Activated CD4-positive, alpha-beta memory T cell treated with anti-CD3 and anti-CD28 coated beads for 36 hours (primary cell): ENCODE measurements around the gene PRPF31. TPM values are rescaled to one million over a fixed set of nuclear protein-coding genes. Genes with fewer than 3 reads are reported as not detected.

Source experiments
- CTCF ChIA-PET: fragments of 350-600 bp; sonication (Branson Sonifier 250); formaldehyde crosslinking; loops from one replicate; lab custom pipeline; 2021; ENCODE audit warnings: antibody characterized with exemption, inconsistent platforms; lab: Charles Lee
- POLR2A ChIA-PET: fragments of 350-600 bp; sonication (Branson Sonifier 250); formaldehyde crosslinking; loops from one replicate; lab custom pipeline; 2021; ENCODE audit warnings: antibody characterized with exemption; lab: Charles Lee
- DNase-seq: peaks from one replicate; pipeline ENCODE4 v3.0.0-alpha.2; 2020
- H3K27ac Mint-ChIP-seq: one replicate; pipeline ENCODE4 v1.8.0; 2021; ENCODE audit warnings: mixed read lengths
- H3K27me3 Mint-ChIP-seq: one replicate; pipeline ENCODE4 v1.8.0; 2021; ENCODE audit warnings: mixed read lengths
- H3K36me3 Mint-ChIP-seq: one replicate; pipeline ENCODE4 v1.8.0; 2021; ENCODE audit warnings: mixed read lengths
- H3K4me1 Mint-ChIP-seq: one replicate; pipeline ENCODE4 v1.8.0; 2021; ENCODE audit warnings: low read depth, mixed read lengths
- H3K4me3 Mint-ChIP-seq: one replicate; pipeline ENCODE4 v1.8.0; 2021; ENCODE audit warnings: mild to moderate bottlenecking, mixed read lengths
- H3K9me3 Mint-ChIP-seq: one replicate; pipeline ENCODE4 v1.8.0; 2021; ENCODE audit warnings: mixed read lengths
- intact Hi-C: fragments of 100-400 bp; cut with micrococcal nuclease; formaldehyde crosslinking; loops from one replicate; pipeline ENCODE4 v1.15.1; 2023
- total RNA-seq, 2 experiments: library from RNA; stranded (reverse); gene quantifications; one replicate each; pipeline ENCODE4 v1.2.3, GENCODE V29; 2021

Gene PRPF31
- total RNA-seq, 2 experiments from 2014 or later: 74.4 to 74.6 TPM

DNA sequence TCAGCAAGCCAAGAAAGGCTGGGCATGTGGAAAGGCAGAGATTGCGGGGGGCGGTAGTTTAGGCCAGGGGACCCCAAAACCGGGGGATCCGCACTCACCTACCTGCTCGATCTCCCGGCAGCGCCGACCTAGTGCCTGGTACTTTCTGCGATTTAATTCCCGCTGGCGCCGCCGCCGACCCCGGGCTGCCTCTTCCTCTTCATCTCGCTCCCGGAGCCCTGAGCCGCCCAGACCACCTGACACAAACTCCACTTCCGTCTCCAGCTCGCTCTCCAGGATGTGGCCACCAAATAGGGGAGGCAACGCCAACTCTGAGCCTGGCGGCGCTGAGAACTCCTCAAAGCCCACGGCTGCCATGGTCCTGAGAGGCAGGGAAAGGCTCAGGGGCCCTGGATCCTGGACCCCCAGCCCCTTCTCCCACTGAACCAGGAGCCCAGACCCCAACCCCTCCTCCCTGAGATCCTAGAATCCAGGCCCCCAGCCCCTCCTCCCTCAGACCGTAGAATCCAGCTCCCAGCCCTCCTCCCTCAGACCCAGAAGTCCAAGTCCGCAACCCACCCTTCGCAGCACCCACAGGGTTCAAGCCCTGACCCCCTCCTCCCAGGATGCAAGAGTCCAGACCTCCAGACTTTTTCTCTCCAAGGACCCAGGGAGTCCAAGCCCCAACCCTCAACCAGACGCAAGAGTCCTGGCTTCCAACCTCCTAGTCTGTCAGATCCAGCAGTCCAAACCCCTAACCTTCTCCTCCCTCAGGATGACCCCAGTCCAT, 1.0 kb upstream of the PRPF31 start:
- no peaks in the 10 kb centered on the region for H3K27me3 Mint-ChIP-seq
- ChIA-PET POLR2A (interaction anchor here (0.7 to 2.6 kb wide), 9 partner anchors 9 to 248 kb away, joined by 3 to 19 read pairs (median 6); partner anchors contain the start of genes CNOT3, LENG1, MBOAT7 and MYADM), CTCF (interaction anchor here (0.6 to 1.7 kb wide), 4 partner anchors 12 to 23 kb away, joined by 3 to 5 read pairs (median 3); partner anchors contain the start of genes CNOT3, NDUFA3 and OSCAR)
- intact Hi-C loops: loop anchor here (1.0 to 10.0 kb wide), 8 partner anchors 12 to 1927 kb away; partner anchors contain the start of genes CNOT3, LENG1, LENG8 and MYADM
- H3K4me1 Mint-ChIP-seq: peaks cover 27% of the 10 kb centered on the region
- H3K4me3 Mint-ChIP-seq: peak overlapping the region; percentile 85
- H3K9me3 Mint-ChIP-seq: no peaks in the 10 kb centered on the region
- DNase-seq: peak; percentile 75
- H3K36me3 Mint-ChIP-seq: peaks cover 28% of the 10 kb centered on the region
- peak overlapping the region; percentile 96 for H3K27ac Mint-ChIP-seq

DNA sequence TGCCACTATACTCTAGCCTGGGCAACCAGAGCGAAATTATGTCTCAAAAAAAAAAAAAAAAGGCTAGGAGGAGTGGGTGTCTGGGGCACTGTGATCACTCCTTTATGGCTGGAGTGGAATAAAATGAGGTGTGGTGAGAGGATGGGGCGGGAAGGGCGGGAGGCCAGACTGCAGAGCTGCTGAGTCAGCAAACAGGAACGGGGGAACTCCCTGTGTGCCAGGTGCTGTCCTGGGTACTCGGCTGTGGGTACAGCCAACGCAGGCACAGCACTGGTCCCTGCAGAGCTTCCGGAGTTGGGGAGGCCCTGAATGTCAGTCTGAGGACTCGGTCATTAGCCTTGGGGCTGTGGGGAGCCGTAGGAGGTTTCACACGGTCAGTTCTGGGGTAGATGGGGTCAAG, 5.7 kb downstream of the PRPF31 start:
- peaks cover 20% of the 10 kb centered on the region for H3K36me3 Mint-ChIP-seq
- H3K4me1 Mint-ChIP-seq: peaks cover 11% of the 10 kb centered on the region

DNA sequence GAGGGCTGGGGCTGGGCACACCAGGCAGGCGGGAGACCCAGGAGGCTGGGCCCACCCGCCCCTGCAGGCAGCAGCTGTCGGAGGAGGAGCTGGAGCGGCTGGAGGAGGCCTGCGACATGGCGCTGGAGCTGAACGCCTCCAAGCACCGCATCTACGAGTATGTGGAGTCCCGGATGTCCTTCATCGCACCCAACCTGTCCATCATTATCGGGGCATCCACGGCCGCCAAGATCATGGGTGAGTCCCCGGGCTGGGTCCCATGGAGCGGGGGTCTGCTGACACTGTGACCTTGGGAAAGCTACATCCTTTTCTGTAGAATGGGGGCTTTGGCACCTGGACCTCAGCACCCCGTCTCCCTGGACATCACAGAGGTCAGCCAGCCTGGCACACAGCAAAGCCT, 8.1 kb downstream of the PRPF31 start:
- DNase-seq: no peak
- Mint-ChIP-seq H3K36me3 (peaks cover 28% of the 10 kb centered on the region), H3K27ac (no peak overlapping the region), H3K4me3 (no peak overlapping the region), H3K4me1 (no peaks in the 10 kb centered on the region), H3K9me3 (no peaks in the 10 kb centered on the region), H3K27me3 (no peaks in the 10 kb centered on the region)
- intact Hi-C loops: no loop called here
- CTCF ChIA-PET: no interaction called here
- POLR2A ChIA-PET: no interaction called here

More for the DNA sequence above, 5.7 kb downstream of the PRPF31 start:
- H3K27me3 Mint-ChIP-seq: no peaks in the 10 kb centered on the region
- no peak overlapping the region for H3K4me3 Mint-ChIP-seq
- no peak for DNase-seq
- CTCF ChIA-PET: no interaction called here
- intact Hi-C loops: no loop called here
- H3K27ac Mint-ChIP-seq: no peak overlapping the region
- H3K9me3 Mint-ChIP-seq: no peaks in the 10 kb centered on the region
- POLR2A ChIA-PET: no interaction called here

GRCh38 chr19:54124393-54124792, 8.8 kb downstream of the PRPF31 start:
- ChIA-PET CTCF (no interaction called here), POLR2A (no interaction called here)
- Mint-ChIP-seq H3K9me3 (no peaks in the 10 kb centered on the region), H3K36me3 (peaks cover 30% of the 10 kb centered on the region), H3K27me3 (no peaks in the 10 kb centered on the region), H3K27ac (no peak overlapping the region), H3K4me3 (no peak overlapping the region), H3K4me1 (no peaks in the 10 kb centered on the region)
- intact Hi-C loops: no loop called here
- no peak for DNase-seq

- CTCF ChIA-PET: no interaction called here
- no peaks in the 10 kb centered on the region for H3K27me3 Mint-ChIP-seq
Measured at GRCh38 chr19:54125713-54126112, 10.2 kb downstream of the PRPF31 start.

GRCh38 chr19:54127688-54128440, 12.3 kb downstream of the PRPF31 start:
- H3K27ac Mint-ChIP-seq: no peak overlapping the region
- ChIA-PET CTCF (no interaction called here), POLR2A (no interaction called here)
- no peaks in the 10 kb centered on the region for H3K9me3 Mint-ChIP-seq
- H3K4me3 Mint-ChIP-seq: no peak overlapping the region
- no peak for DNase-seq
- H3K27me3 Mint-ChIP-seq: no peaks in the 10 kb centered on the region
- intact Hi-C loops: no loop called here
- H3K4me1 Mint-ChIP-seq: no peaks in the 10 kb centered on the region
- H3K36me3 Mint-ChIP-seq: peaks cover 26% of the 10 kb centered on the region

More at GRCh38 chr19:54125713-54126112, 10.2 kb downstream of the PRPF31 start:
- intact Hi-C loops: no loop called here
- Mint-ChIP-seq H3K4me1 (no peaks in the 10 kb centered on the region), H3K4me3 (no peak overlapping the region), H3K27ac (no peak overlapping the region), H3K36me3 (peaks cover 25% of the 10 kb centered on the region), H3K9me3 (no peaks in the 10 kb centered on the region)
- no peak for DNase-seq
- POLR2A ChIA-PET: no interaction called here

GRCh38 chr19:54128441-54128725, 12.8 kb downstream of the PRPF31 start:
- peaks cover 24% of the 10 kb centered on the region for H3K36me3 Mint-ChIP-seq
- H3K27ac Mint-ChIP-seq: no peak overlapping the region
- CTCF ChIA-PET: no interaction called here
- intact Hi-C loops: no loop called here
- POLR2A ChIA-PET: no interaction called here
- no peak for DNase-seq
- no peaks in the 10 kb centered on the region for H3K27me3 Mint-ChIP-seq
- no peaks in the 10 kb centered on the region for H3K9me3 Mint-ChIP-seq
- no peak overlapping the region for H3K4me3 Mint-ChIP-seq
- H3K4me1 Mint-ChIP-seq: no peaks in the 10 kb centered on the region

DNA sequence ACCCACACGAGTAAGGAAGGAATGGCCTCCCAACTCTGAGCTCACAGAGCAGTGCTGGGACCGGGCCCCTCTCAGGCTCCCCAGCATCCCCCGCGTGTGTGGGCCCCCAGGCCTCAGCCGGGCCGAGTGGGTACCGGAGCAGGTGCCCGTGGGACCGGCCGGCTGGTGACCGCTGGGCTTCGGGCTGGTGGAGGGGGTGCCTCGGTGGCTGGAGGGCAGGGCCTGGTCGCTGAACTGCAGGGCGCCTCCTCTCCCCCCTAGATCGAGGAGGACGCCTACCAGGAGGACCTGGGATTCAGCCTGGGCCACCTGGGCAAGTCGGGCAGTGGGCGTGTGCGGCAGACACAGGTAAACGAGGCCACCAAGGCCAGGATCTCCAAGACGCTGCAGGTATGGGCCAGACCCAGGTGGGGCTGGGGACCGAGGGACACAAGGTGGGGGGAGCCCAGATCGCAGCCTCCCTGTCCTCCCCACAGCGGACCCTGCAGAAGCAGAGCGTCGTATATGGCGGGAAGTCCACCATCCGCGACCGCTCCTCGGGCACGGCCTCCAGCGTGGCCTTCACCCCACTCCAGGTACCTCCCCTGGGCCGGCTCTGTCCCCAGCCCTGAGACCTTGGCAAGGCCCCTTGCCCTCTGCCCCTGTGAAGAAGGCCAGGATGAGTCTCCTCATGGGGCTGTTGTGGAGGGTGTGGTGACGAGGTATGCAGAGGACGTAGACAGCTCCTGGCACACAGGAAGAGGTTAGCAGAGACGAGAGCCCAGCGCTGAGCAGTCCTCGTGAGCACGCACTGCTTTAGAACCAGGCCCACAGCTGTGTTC, 13.5 kb downstream of the PRPF31 start:
- no peak for DNase-seq
- Mint-ChIP-seq H3K4me3 (no peak overlapping the region), H3K36me3 (peaks cover 22% of the 10 kb centered on the region), H3K27me3 (no peaks in the 10 kb centered on the region), H3K9me3 (no peaks in the 10 kb centered on the region), H3K27ac (no peak overlapping the region), H3K4me1 (no peaks in the 10 kb centered on the region)
- intact Hi-C loops: no loop called here
- POLR2A ChIA-PET: no interaction called here
- CTCF ChIA-PET: no interaction called here

DNA sequence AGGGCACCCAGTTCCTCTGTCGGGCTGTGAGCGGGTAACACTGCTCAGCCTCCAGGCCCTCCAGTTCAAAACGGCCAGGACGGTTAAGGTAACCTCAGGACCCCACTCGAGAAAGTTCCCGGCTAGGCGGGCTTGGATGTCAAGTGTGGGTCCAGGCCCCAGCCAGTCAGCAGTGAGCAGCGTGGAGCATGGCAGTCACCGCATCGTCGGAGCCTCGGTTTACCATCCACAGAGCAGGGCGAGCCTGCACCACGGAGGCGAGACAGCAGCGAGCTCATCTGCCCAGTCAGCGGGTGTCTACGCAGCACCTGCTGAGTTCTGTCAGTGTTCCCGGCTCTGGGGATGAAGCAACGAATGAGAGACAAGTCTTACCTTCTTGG, 14.1 kb downstream of the PRPF31 start:
- no peak for DNase-seq
- CTCF ChIA-PET: no interaction called here
- no peaks in the 10 kb centered on the region for H3K9me3 Mint-ChIP-seq
- H3K4me3 Mint-ChIP-seq: no peak overlapping the region
- intact Hi-C loops: no loop called here
- no peaks in the 10 kb centered on the region for H3K27me3 Mint-ChIP-seq
- POLR2A ChIA-PET: no interaction called here
- H3K4me1 Mint-ChIP-seq: peaks cover 3% of the 10 kb centered on the region
- peaks cover 19% of the 10 kb centered on the region for H3K36me3 Mint-ChIP-seq
- no peak overlapping the region for H3K27ac Mint-ChIP-seq

GRCh38 chr19:54133312-54133956, 17.9 kb downstream of the PRPF31 start:
- intact Hi-C loops: no loop called here
- H3K9me3 Mint-ChIP-seq: no peaks in the 10 kb centered on the region
- H3K27me3 Mint-ChIP-seq: no peaks in the 10 kb centered on the region
- ChIA-PET CTCF (no interaction called here), POLR2A (no interaction called here)
- peaks cover 11% of the 10 kb centered on the region for H3K36me3 Mint-ChIP-seq
- H3K4me1 Mint-ChIP-seq: peaks cover 15% of the 10 kb centered on the region
- H3K27ac Mint-ChIP-seq: no peak overlapping the region
- no peak for DNase-seq
- H3K4me3 Mint-ChIP-seq: no peak overlapping the region

- ChIA-PET CTCF (no interaction called here), POLR2A (no interaction called here)
- H3K4me1 Mint-ChIP-seq: peaks cover 21% of the 10 kb centered on the region
- intact Hi-C loops: no loop called here
- peak overlapping the region; percentile 9 for H3K27ac Mint-ChIP-seq
- no peaks in the 10 kb centered on the region for H3K9me3 Mint-ChIP-seq
- no peaks in the 10 kb centered on the region for H3K27me3 Mint-ChIP-seq
- peaks cover 11% of the 10 kb centered on the region for H3K36me3 Mint-ChIP-seq
- H3K4me3 Mint-ChIP-seq: no peak overlapping the region
- DNase-seq: no peak
Measured at GRCh38 chr19:54133957-54134590, 18.5 kb downstream of the PRPF31 start.
